Medulla oblongata (tissue), 1 donor: ENCODE results near the gene NCBP3.

Experiments
- DNase-seq: peaks from one replicate; pipeline ENCODE4 v3.0.0-alpha.2; 2015; ENCODE audit errors: extremely low spot score

NCBP3 gene

GRCh38 chr17:3754458-3755334 is 91.3 kb downstream of the NCBP3 start:
- no peak for DNase-seq

DNA sequence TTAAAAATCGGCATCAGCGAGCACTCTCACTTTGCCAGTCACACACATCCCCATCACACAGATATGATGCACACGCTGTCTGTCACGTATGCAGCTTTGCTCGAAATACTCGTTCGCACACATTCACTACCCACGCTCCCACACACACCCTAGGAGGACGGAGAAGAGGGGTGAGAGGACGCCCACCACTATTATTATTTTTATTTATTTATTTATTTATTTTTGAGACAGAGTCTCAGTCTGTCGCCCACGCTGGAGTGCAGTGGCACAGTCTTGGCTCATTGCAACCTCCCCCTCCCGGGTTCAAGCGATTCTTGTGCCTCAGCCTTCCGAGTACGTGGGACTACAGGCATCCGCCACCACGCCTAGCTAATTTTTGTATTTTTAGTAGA is 92.0 kb downstream of the NCBP3 start:
- DNase-seq = no peak

DNA sequence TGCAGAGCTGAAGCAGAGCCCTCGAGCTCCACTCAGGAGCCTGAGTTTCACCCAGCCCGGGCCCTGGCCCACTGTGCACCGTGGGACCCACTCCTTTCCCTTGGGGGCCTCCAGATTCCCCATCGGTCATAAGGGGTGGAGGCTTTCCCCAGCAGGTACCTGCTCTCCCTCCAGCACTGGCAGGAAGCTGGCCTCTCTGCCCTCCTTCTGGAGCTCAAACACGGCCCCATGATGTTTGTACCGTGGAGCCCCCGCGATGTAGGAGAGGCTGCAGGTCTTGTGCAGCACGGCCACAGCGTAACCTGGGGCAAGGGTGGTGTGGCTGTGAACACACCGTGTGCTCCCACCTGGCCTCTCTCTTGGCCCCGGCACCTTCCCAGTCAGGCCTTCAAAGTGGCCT is 92.4 kb downstream of the NCBP3 start:
- no peak for DNase-seq
